Neural cell (in vitro differentiated cells): ENCODE data around the gene SMARCC1. TPM values are rescaled to one million over a fixed set of nuclear protein-coding genes. Genes with fewer than 3 reads are reported as not detected.

Source experiments
- H2AFZ ChIP-seq: fragments of 200-600, 300-800 bp; sonication (generic), shearing (Covaris generic); 2 replicates; pipeline ENCODE4 v1.6.0; 2014; ENCODE audit warnings: low read depth, mild to moderate bottlenecking, antibody characterized with exemption, low read length, moderate library complexity
- H3F3A ChIP-seq: fragments of 200-600 bp; shearing (Covaris generic); 2 replicates; pipeline ENCODE4 v1.6.1; 2016; ENCODE audit warnings: mild to moderate bottlenecking, moderate library complexity, mixed read lengths, antibody characterized with exemption, low read length; ENCODE audit not compliant: insufficient read depth, poor library complexity, severe bottlenecking
- H3K27ac ChIP-seq: fragments of 200-600, 300-800 bp; sonication (generic), shearing (Covaris generic); 2 replicates; pipeline ENCODE4 v1.5.1; 2014; ENCODE audit warnings: mild to moderate bottlenecking, low read length, moderate library complexity
- H3K27me3 ChIP-seq: fragments of 300-800, 200-600 bp; sonication (generic), shearing (Covaris generic); 2 replicates; pipeline ENCODE4 v1.6.0; 2014; ENCODE audit warnings: mild to moderate bottlenecking, low read depth, low read length, moderate library complexity; ENCODE audit not compliant: insufficient read depth
- H3K36me3 ChIP-seq: fragments of 300-800, 200-600 bp; sonication (generic), shearing (Covaris generic); 2 replicates; pipeline ENCODE4 v1.5.1; 2014; ENCODE audit warnings: mild to moderate bottlenecking, antibody characterized with exemption, low read length, moderate library complexity; ENCODE audit not compliant: insufficient read depth
- H3K4me2 ChIP-seq: fragments of 300-800, 200-600 bp; sonication (generic), shearing (Covaris generic); 2 replicates; pipeline ENCODE4 v1.6.0; 2014; ENCODE audit warnings: mild to moderate bottlenecking, low read length
- H3K4me3 ChIP-seq: fragments of 300-800, 200-600 bp; sonication (generic), shearing (Covaris generic); 2 replicates; pipeline ENCODE4 v1.5.1; 2014; ENCODE audit warnings: mild to moderate bottlenecking, low read length, moderate library complexity
- H3K79me2 ChIP-seq: fragments of 200-600 bp; shearing (Covaris generic); replicated peaks from 2 replicates; pipeline ENCODE4 v1.6.0; 2014; ENCODE audit warnings: mild to moderate bottlenecking, low read length, moderate library complexity; ENCODE audit not compliant: insufficient read depth
- H3K9ac ChIP-seq: fragments of 300-800, 200-600 bp; sonication (generic), shearing (Covaris generic); 2 replicates; pipeline ENCODE4 v1.6.1; 2016; ENCODE audit warnings: mild to moderate bottlenecking, low read length, mixed read lengths
- H3K9me2 ChIP-seq: fragments of 200-600 bp; shearing (Covaris generic); 2 replicates; pipeline ENCODE4 v1.6.1; 2016; ENCODE audit warnings: mild to moderate bottlenecking, low read length, mixed read lengths; ENCODE audit not compliant: insufficient read depth
- H3K9me3 ChIP-seq: fragments of 200-600, 300-800 bp; sonication (generic), shearing (Covaris generic); 2 replicates; pipeline ENCODE4 v1.6.1; 2016; ENCODE audit warnings: mild to moderate bottlenecking, mixed run types, low read length, moderate library complexity, mixed read lengths
- H4K20me1 ChIP-seq: fragments of 200-600 bp; shearing (Covaris generic); 2 replicates; pipeline ENCODE4 v1.6.1; 2016; ENCODE audit warnings: mild to moderate bottlenecking, mixed run types; ENCODE audit not compliant: insufficient read depth
- CTCF ChIP-seq: fragments of 450-650 bp; IDR thresholded peaks from 2 replicates; pipeline ENCODE4 v1.5.1; 2014; ENCODE audit warnings: antibody characterized with exemption, mild to moderate bottlenecking, moderate library complexity; ENCODE audit not compliant: poor library complexity, severe bottlenecking
- EP300 ChIP-seq: fragments of 450-650 bp; conservative IDR thresholded peaks from 2 replicates; pipeline ENCODE4 v1.6.1; 2014; ENCODE audit warnings: antibody characterized with exemption, mild to moderate bottlenecking, moderate library complexity; ENCODE audit not compliant: poor library complexity, severe bottlenecking
- EZH2 ChIP-seq: fragments of 200-600, 300-800 bp; shearing (Covaris generic), sonication (generic); IDR thresholded peaks from 2 replicates; pipeline ENCODE4 v1.6.1; 2014; ENCODE audit warnings: antibody characterized with exemption, low read length, borderline replicate concordance, mild to moderate bottlenecking; ENCODE audit not compliant: insufficient read depth, poor library complexity, severe bottlenecking
- MXI1 ChIP-seq: fragments of 450-650 bp; conservative IDR thresholded peaks from 2 replicates; pipeline ENCODE4 v1.6.1; 2014; ENCODE audit warnings: antibody characterized with exemption, mild to moderate bottlenecking; ENCODE audit not compliant: poor library complexity, severe bottlenecking
- POLR2AphosphoS5 ChIP-seq: IDR thresholded peaks from 2 replicates; pipeline ENCODE4 v1.6.1; 2012
- RAD21 ChIP-seq: fragments of 450-650 bp; conservative IDR thresholded peaks from 2 replicates; pipeline ENCODE4 v1.6.1; 2014; ENCODE audit warnings: antibody characterized with exemption, mild to moderate bottlenecking, moderate library complexity
- REST ChIP-seq: IDR thresholded peaks from 2 replicates; pipeline ENCODE4 v1.6.1; 2012; ENCODE audit warnings: borderline replicate concordance
- SMC3 ChIP-seq: fragments of 450-650 bp; conservative IDR thresholded peaks from 2 replicates; pipeline ENCODE4 v1.6.1; 2014; ENCODE audit warnings: antibody characterized with exemption, mild to moderate bottlenecking, moderate library complexity; ENCODE audit not compliant: poor library complexity
- TAF1 ChIP-seq: IDR thresholded peaks from 2 replicates; pipeline ENCODE4 v1.6.1; 2012; ENCODE audit warnings: low read depth
- polyA plus RNA-seq: library from polyadenylated mRNA; depleted of rRNA; stranded (reverse); fragments of >200 nt; gene quantifications from 2 replicates; pipeline ENCODE4 v1.2.3, GENCODE V29; 2014

Gene SMARCC1
- polyA plus RNA-seq, 1 donor from 2014 or later: 29.4 TPM

GRCh38 chr3:47636921-47637320, 144.8 kb downstream of the SMARCC1 start:
- TF ChIP-seq CTCF (no peak), REST (no peak), EZH2 (no peak), POLR2AphosphoS5 (no peak), MXI1 (no peak), TAF1 (no peak), RAD21 (no peak), EP300 (no peak)
- H4K20me1 ChIP-seq: peaks cover 6% of the 10 kb centered on the region
- peaks cover 14% of the 10 kb centered on the region for H3K79me2 ChIP-seq
- H3K9me2 ChIP-seq: no peaks in the 10 kb centered on the region
- no peak overlapping the region for H3K9ac ChIP-seq
- no peaks in the 10 kb centered on the region for H3F3A ChIP-seq
- no peaks in the 10 kb centered on the region for H3K36me3 ChIP-seq
- no peak overlapping the region for H3K4me3 ChIP-seq
- no peak overlapping the region for H2AFZ ChIP-seq
- no peaks in the 10 kb centered on the region for H3K27me3 ChIP-seq
- no peaks in the 10 kb centered on the region for H3K9me3 ChIP-seq
- H3K4me2 ChIP-seq: no peak overlapping the region
- H3K27ac ChIP-seq: no peak overlapping the region

- H4K20me1 ChIP-seq: peaks cover 6% of the 10 kb centered on the region
- TF ChIP-seq POLR2AphosphoS5 (no peak), RAD21 (no peak), EP300 (no peak), TAF1 (no peak), EZH2 (no peak), REST (no peak), CTCF (no peak), MXI1 (no peak), SMC3 (no peak)
- H2AFZ ChIP-seq: no peak overlapping the region
- H3K9ac ChIP-seq: no peak overlapping the region
- no peak overlapping the region for H3K27ac ChIP-seq
- H3K9me2 ChIP-seq: no peaks in the 10 kb centered on the region
- H3K36me3 ChIP-seq: no peaks in the 10 kb centered on the region
- no peak overlapping the region for H3K4me3 ChIP-seq
- H3K27me3 ChIP-seq: no peaks in the 10 kb centered on the region
- no peaks in the 10 kb centered on the region for H3K9me3 ChIP-seq
- H3K79me2 ChIP-seq: peaks cover 14% of the 10 kb centered on the region
- no peak overlapping the region for H3K4me2 ChIP-seq
- no peaks in the 10 kb centered on the region for H3F3A ChIP-seq
Observed at GRCh38 chr3:47636225-47636624, 145.5 kb downstream of the SMARCC1 start.
